Natural killer cell (primary cell): Measurements from ENCODE around the gene TRAPPC2L. TPM values are rescaled to one million over a fixed set of nuclear protein-coding genes. Genes with fewer than 3 reads are reported as not detected.

Experiments used
- ATAC-seq, 3 donors: fragments of 150-1000 bp in 2 of 3; fragments of 200-7000 bp in 1 of 3; cut with Tn5 transposase; 1 replicate in 1 of 3; 2 replicates in 2 of 3; pipeline ENCODE4 v1.10.0; 2021; ENCODE audit warnings: mild to moderate bottlenecking in 2 of 3, moderate library complexity in 2 of 3
- DNase-seq, 2 donors: peaks; one replicate each; pipeline versions ENCODE4 v3.0.0 to v3.0.0-alpha.2; 2013 to 2021; ENCODE audit warnings: mixed read lengths in 1 of 2
- H3K27ac ChIP-seq: one replicate; pipeline ENCODE4 v1.5.1; 2013; ENCODE audit warnings: mild to moderate bottlenecking, low read length
- H3K27me3 ChIP-seq: one replicate; pipeline ENCODE4 v1.6.1; 2013; ENCODE audit warnings: low read length; ENCODE audit not compliant: control insufficient read depth, insufficient read depth
- H3K36me3 ChIP-seq: one replicate; pipeline ENCODE4 v1.6.1; 2013; ENCODE audit warnings: low read length; ENCODE audit not compliant: control insufficient read depth, insufficient read depth
- H3K4me1 ChIP-seq: one replicate; pipeline ENCODE4 v1.6.1; 2013; ENCODE audit warnings: low read length; ENCODE audit not compliant: control insufficient read depth, insufficient read depth
- H3K4me3 ChIP-seq: one replicate; pipeline ENCODE4 v1.5.1; 2013; ENCODE audit warnings: low read length
- H3K9me3 ChIP-seq: one replicate; pipeline ENCODE4 v1.6.1; 2013; ENCODE audit warnings: low read length; ENCODE audit not compliant: control insufficient read depth, insufficient read depth
- H3K27ac Mint-ChIP-seq, 2 donors: one replicate each; pipeline ENCODE4 v1.8.0; 2022; ENCODE audit warnings: mild to moderate bottlenecking in 2 of 2, mixed read lengths in 2 of 2, moderate library complexity in 1 of 2
- H3K27me3 Mint-ChIP-seq, 2 donors: one replicate each; pipeline ENCODE4 v1.8.0; 2022; ENCODE audit warnings: low read depth in 2 of 2, mixed read lengths in 2 of 2
- H3K36me3 Mint-ChIP-seq: one replicate; pipeline ENCODE4 v1.8.0; 2022; ENCODE audit warnings: mixed read lengths
- H3K4me1 Mint-ChIP-seq, 2 donors: one replicate each; pipeline ENCODE4 v1.8.0; 2022; ENCODE audit warnings: mixed read lengths in 2 of 2
- H3K4me3 Mint-ChIP-seq: one replicate; pipeline ENCODE4 v1.8.0; 2022; ENCODE audit warnings: mild to moderate bottlenecking, moderate library complexity, mixed read lengths
- H3K9me3 Mint-ChIP-seq, 2 donors: one replicate each; pipeline ENCODE4 v1.8.0; 2022; ENCODE audit warnings: mixed read lengths in 2 of 2
- CTCF ChIP-seq: fragments of 200-600 bp; IDR thresholded peaks from one replicate; pipeline ENCODE4 v1.8.0; 2022; ENCODE audit warnings: antibody characterized with exemption
- WGBS: methylation state at CpG from one replicate; pipeline ENCODE4 v1.1.7; 2013; ENCODE audit warnings: missing lambda C conversion rate; ENCODE audit not compliant: insufficient coverage; 5-methylcytosine and 5-hydroxymethylcytosine counted together
- intact Hi-C: fragments of 100-400 bp; cut with micrococcal nuclease; formaldehyde crosslinking; loops from one replicate; pipeline ENCODE4 v1.14.2; 2022
- total RNA-seq, 4 donors: library from RNA; stranded (reverse); fragments of 120-200 nt in 1 of 4; gene quantifications; one replicate each; pipeline versions ENCODE4 v1.2.3 to v1.2.4, GENCODE V29; 2013 to 2022

The TRAPPC2L gene
- total RNA-seq, 3 donors from 2014 or later (not counting 1 experiment from before 2014, with no cell fraction given): 31.9 to 39.0 (median 36.2) TPM

GRCh38 chr16:88911946-88912310 lies 55.0 kb downstream of the TRAPPC2L start:
- Histone ChIP-seq H3K4me1 (no peaks in the 10 kb centered on the region), H3K4me3 (no peak overlapping the region), H3K27ac (no peak overlapping the region), H3K27me3 (no peaks in the 10 kb centered on the region), H3K9me3 (no peaks in the 10 kb centered on the region), H3K36me3 (no peaks in the 10 kb centered on the region)
- ATAC-seq: no peak
- peaks cover 5 to 6% of the 10 kb centered on the region in 2 donors for H3K27me3 Mint-ChIP-seq
- H3K4me3 Mint-ChIP-seq: no peak overlapping the region
- TF ChIP-seq CTCF: no peak
- H3K9me3 Mint-ChIP-seq: no peaks in the 10 kb centered on the region
- 90% methylated on average over 16 of the region's 16 CpGs for whole genome bisulfite sequencing
- no peak overlapping the region for H3K27ac Mint-ChIP-seq
- no peaks in the 10 kb centered on the region for H3K36me3 Mint-ChIP-seq
- H3K4me1 Mint-ChIP-seq: peaks cover 0 to 4% of the 10 kb centered on the region in 2 donors
- intact Hi-C loops: no loop called here
- DNase-seq: no peak

Other genes with a start within 250 kb of the TRAPPC2L start
- 1 to 10 TPM in 2 of 3 donors, under 1 TPM in 1; 0.61 to 3.0 (median 1.2) TPM for gene IL17C, start 218.6 kb upstream of the TRAPPC2L start, total RNA-seq
- 1,000 to 10,000 TPM; 1,001 to 1,351 (median 1,051) TPM for gene CYBA, start 206.1 kb upstream of the TRAPPC2L start, total RNA-seq
- 100 to 1,000 TPM; 176 to 271 (median 185) TPM for gene MVD, start 194.0 kb upstream of the TRAPPC2L start, total RNA-seq
- 1 to 10 TPM; 8.2 to 9.2 (median 8.4) TPM for gene SNAI3, start 170.6 kb upstream of the TRAPPC2L start, total RNA-seq
- 100 to 1,000 TPM; 459 to 712 (median 501) TPM for gene RNF166, start 150.7 kb upstream of the TRAPPC2L start, total RNA-seq
- 10 to 100 TPM; 36.6 to 43.3 (median 39.9) TPM for gene CTU2, start 150.6 kb upstream of the TRAPPC2L start, total RNA-seq
- gene PIEZO1, start 71.9 kb upstream of the TRAPPC2L start, total RNA-seq: 100 to 1,000 TPM; 172 to 197 (median 183) TPM
- gene CDT1, start 53.3 kb upstream of the TRAPPC2L start, total RNA-seq: 1 to 10 TPM; 2.2 to 3.8 (median 2.6) TPM
- gene APRT, start 45.2 kb upstream of the TRAPPC2L start, total RNA-seq: 100 to 1,000 TPM; 118 to 123 (median 120) TPM
- 10 to 100 TPM; 58.1 to 75.8 (median 65.7) TPM for gene GALNS, start 180 bp upstream of the TRAPPC2L start, total RNA-seq
- gene PABPN1L, start 9.5 kb downstream of the TRAPPC2L start, total RNA-seq: under 1 TPM in 1 of 3 donors, not detected in 2; 0.43 TPM
- gene CBFA2T3, start 120.1 kb downstream of the TRAPPC2L start, total RNA-seq: 1 to 10 TPM; 2.5 to 7.8 (median 4.2) TPM
- 10 to 100 TPM; 45.0 to 71.4 (median 51.6) TPM for gene ACSF3, start 236.7 kb downstream of the TRAPPC2L start, total RNA-seq